HG03575 (cell line): Measurements from ENCODE around the gene POR.
"Not testable (repeated sequence)": the region's sequence is repeated elsewhere in the genome, so short reads cannot be mapped to it uniquely, and the experiment has no call there.

ENCODE experiments used
- ATAC-seq: cut with Tn5 transposase; IDR thresholded peaks from one replicate; pipeline ENCODE4 v1.9.1; 2021; ENCODE audit not compliant: unreplicated experiment, insufficient number of reproducible peaks, low FRiP score; ENCODE audit errors: extremely low read depth

The POR gene

GRCh38 chr7:75914655-75915415 lies at the start of gene POR:
Gene POR, plus strand, starts transcription at chr7:75915155. Its CDS starts 38,847 bp downstream, at chr7:75954002.
- no peak for ATAC-seq

GRCh38 chr7:75866114-75866488 lies 48.9 kb upstream of the POR start:
- no peak for ATAC-seq

- no peak for ATAC-seq
Observed at GRCh38 chr7:75866489-75867389, 48.2 kb upstream of the POR start.

GRCh38 chr7:75867390-75867717 lies 47.6 kb upstream of the POR start:
- ATAC-seq = no peak

GRCh38 chr7:75868153-75868552 lies 46.8 kb upstream of the POR start:
- ATAC-seq = no peak

GRCh38 chr7:75869776-75870379 lies 45.1 kb upstream of the POR start:
- ATAC-seq = no peak

GRCh38 chr7:75870557-75871161 lies 44.3 kb upstream of the POR start:
- ATAC-seq = no peak

GRCh38 chr7:75872073-75872782 lies 42.7 kb upstream of the POR start:
- ATAC-seq = no peak

GRCh38 chr7:75874180-75874579 lies 40.8 kb upstream of the POR start:
- not testable (repeated sequence) for ATAC-seq

- no peak for ATAC-seq
Observed at GRCh38 chr7:75875113-75876080, 39.6 kb upstream of the POR start.

- no peak for ATAC-seq
Observed at GRCh38 chr7:75876126-75876881, 38.7 kb upstream of the POR start.

GRCh38 chr7:75878312-75878768 lies 36.6 kb upstream of the POR start:
- ATAC-seq = no peak

- peak; percentile 50 for ATAC-seq
Observed at GRCh38 chr7:75878769-75879611, 36.0 kb upstream of the POR start, which contains the start of gene RHBDD2. Gene RHBDD2, plus strand, starts transcription at chr7:75879034. Its CDS starts 49 bp downstream, at chr7:75879083.

- ATAC-seq = no peak
Observed at GRCh38 chr7:75879771-75880184, 35.2 kb upstream of the POR start.

- no peak for ATAC-seq
Observed at GRCh38 chr7:75880242-75880641, 34.7 kb upstream of the POR start.

GRCh38 chr7:75881436-75882095 lies 33.4 kb upstream of the POR start:
- no peak for ATAC-seq
